GM04504 (cell line): ENCODE measurements around the gene P4HB.

Experiments used
- DNase-seq: peaks from one replicate; pipeline ENCODE4 v3.0.0-alpha.2; 2012; ENCODE audit warnings: low read depth

The P4HB gene

GRCh38 chr17:81868674-81869220, 8.4 kb upstream of the P4HB start:
- DNase-seq = peak; percentile 60

GRCh38 chr17:81867991-81868673, 7.8 kb upstream of the P4HB start:
- no peak for DNase-seq

- DNase-seq = no peak
Measured at GRCh38 chr17:81867170-81867990, 7.0 kb upstream of the P4HB start.

- no peak for DNase-seq
Measured at GRCh38 chr17:81866440-81867169, 6.3 kb upstream of the P4HB start.

GRCh38 chr17:81865733-81866439, 5.6 kb upstream of the P4HB start:
- no peak for DNase-seq

GRCh38 chr17:81865358-81865732, 5.0 kb upstream of the P4HB start:
- no peak for DNase-seq

GRCh38 chr17:81863833-81864768, 3.8 kb upstream of the P4HB start:
- no peak for DNase-seq

- DNase-seq = no peak
Measured at GRCh38 chr17:81863123-81863675, 2.9 kb upstream of the P4HB start.

GRCh38 chr17:81860756-81861568, 627 bp upstream of the P4HB start:
- peak; percentile 100 for DNase-seq

GRCh38 chr17:81858967-81859905, 1.1 kb downstream of the P4HB start:
- DNase-seq = no peak

GRCh38 chr17:81858170-81858966, 2.0 kb downstream of the P4HB start:
- DNase-seq = no peak

GRCh38 chr17:81854974-81855774, 5.2 kb downstream of the P4HB start:
- no peak for DNase-seq

- no peak for DNase-seq
Measured at GRCh38 chr17:81852237-81852636, 8.1 kb downstream of the P4HB start.

GRCh38 chr17:81851423-81851822, 8.9 kb downstream of the P4HB start:
- DNase-seq = no peak

GRCh38 chr17:81849457-81849856, 10.9 kb downstream of the P4HB start:
- no peak for DNase-seq

GRCh38 chr17:81846743-81847689, 13.3 kb downstream of the P4HB start:
- no peak for DNase-seq
